LNCaP clone FGC (cell line): Measurements from ENCODE around the gene FBXL20.

ENCODE experiments used
- DNase-seq: peaks from one replicate; pipeline ENCODE4 v3.0.0-alpha.2; 2011; ENCODE audit warnings: low read depth
- H3K4me3 ChIP-seq: 2 replicates; pipeline ENCODE4 v1.5.1; 2011; ENCODE audit warnings: mild to moderate bottlenecking, low read depth, low read length, control low read depth
- TF ChIP-seq, protein P1 (sequence below): IDR thresholded peaks from 2 replicates; pipeline ENCODE4 v1.5.1; 2012; ENCODE audit warnings: mild to moderate bottlenecking; ENCODE audit not compliant: control insufficient read depth, insufficient read depth; ENCODE audit errors: extremely low read depth

Gene FBXL20

GRCh38 chr17:39213852-39214251 lies 187.6 kb downstream of the FBXL20 start:
- H3K4me3 ChIP-seq = no peak overlapping the region
- TF ChIP-seq, protein P1, sequence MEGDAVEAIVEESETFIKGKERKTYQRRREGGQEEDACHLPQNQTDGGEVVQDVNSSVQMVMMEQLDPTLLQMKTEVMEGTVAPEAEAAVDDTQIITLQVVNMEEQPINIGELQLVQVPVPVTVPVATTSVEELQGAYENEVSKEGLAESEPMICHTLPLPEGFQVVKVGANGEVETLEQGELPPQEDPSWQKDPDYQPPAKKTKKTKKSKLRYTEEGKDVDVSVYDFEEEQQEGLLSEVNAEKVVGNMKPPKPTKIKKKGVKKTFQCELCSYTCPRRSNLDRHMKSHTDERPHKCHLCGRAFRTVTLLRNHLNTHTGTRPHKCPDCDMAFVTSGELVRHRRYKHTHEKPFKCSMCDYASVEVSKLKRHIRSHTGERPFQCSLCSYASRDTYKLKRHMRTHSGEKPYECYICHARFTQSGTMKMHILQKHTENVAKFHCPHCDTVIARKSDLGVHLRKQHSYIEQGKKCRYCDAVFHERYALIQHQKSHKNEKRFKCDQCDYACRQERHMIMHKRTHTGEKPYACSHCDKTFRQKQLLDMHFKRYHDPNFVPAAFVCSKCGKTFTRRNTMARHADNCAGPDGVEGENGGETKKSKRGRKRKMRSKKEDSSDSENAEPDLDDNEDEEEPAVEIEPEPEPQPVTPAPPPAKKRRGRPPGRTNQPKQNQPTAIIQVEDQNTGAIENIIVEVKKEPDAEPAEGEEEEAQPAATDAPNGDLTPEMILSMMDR = no peak
- DNase-seq = no peak

- no peak for DNase-seq
- H3K4me3 ChIP-seq = no peak overlapping the region
- TF ChIP-seq, protein P1 = no peak
Measured at GRCh38 chr17:39212841-39213480, 188.5 kb downstream of the FBXL20 start.

DNA sequence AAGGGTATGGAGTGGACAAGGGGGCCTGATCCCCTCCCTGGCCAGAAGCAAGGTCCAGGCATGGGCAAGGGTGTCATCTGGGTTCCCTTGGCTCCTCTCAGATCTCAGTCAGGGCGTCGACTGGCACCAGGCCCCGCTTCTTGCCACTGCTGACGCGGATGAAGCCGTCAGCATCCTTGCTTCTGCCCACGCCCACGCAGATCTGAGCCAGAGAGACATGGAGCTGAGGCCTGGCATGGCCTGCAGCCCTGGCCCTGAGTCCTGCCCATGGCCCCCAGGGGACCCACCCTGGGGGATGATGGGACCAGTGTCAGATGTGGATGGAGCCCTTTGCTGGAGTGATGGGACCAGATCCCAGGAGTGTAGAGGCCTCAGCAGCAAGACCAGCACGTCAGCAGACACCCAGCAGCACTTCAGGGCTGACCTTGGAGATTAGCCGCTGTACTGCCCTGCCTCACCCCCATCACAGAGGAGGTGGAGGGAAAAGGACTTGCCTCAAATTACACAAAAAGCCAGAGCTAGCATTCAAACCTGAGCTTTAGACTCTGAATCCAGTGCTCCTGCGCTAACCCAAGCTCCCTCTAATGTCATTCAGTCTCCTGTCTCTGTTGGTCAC lies 189.1 kb downstream of the FBXL20 start:
- TF ChIP-seq, protein P1 = no peak
- no peak overlapping the region for H3K4me3 ChIP-seq

GRCh38 chr17:39210093-39210434 lies 191.4 kb downstream of the FBXL20 start:
- TF ChIP-seq, protein P1 = no peak
- DNase-seq = no peak
- H3K4me3 ChIP-seq = no peak overlapping the region

More for the DNA sequence above, 189.1 kb downstream of the FBXL20 start:
- no peak for DNase-seq

DNA sequence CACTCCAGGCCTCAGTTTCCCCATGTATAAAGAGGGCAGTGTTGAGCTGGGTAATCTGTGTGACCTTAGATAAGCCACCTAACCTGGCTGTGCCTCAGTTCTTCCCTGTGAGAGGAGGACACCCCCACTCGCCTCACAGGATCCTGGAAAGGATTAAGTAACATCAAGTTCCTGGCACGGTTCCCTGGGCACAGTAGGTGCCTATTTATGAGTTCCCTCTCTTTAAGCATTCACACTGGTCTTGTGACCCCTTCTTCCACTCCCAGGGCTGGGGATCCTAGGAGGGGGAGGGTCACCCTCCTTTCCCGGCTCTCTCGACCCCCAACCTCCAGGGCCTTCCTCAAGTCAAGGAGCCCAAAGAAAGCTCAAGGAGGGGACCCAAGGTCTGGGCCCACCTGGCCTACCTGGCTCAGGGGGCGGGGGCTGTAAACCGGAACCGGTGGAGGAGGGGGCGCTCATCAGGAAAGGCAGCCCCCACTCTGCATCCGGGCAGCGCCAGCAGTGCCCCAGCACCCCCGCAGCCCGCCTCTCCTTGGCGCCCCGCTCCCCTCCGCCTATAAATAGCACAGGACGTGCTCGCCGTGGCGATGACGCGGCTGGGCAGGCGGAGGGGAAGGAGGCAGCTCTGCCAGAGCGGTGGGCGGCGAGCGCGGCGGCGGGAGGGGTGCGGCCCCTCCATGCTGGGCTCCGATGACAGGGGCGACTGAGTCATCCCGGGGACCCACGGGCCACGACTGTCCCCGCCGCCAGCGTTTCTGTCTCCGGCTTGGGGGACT lies 191.9 kb downstream of the FBXL20 start:
- TF ChIP-seq, protein P1 = no peak
- peak; percentile 43 for DNase-seq
- H3K4me3 ChIP-seq = no peak overlapping the region

DNA sequence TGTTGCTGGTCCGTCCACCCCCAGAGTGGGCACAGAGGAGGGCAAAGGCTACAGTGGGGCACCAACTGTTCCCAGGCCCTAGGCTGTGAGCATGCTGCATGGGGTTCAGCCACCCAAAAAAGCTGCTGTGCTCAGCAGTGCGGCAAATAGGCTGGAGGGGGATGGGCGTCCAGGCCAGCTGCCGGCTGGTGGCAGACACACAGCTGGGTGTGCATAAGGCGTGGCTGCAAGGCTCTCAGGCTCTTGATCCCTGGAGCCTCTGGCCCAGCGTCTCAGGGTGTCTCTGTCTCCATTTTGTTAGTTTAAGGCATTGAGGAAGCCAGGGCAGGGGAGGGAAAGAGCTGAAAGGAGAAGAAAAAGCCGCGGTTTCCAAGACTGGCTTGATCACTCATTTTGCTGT lies 192.5 kb downstream of the FBXL20 start:
- TF ChIP-seq, protein P1 = no peak
- no peak overlapping the region for H3K4me3 ChIP-seq
- DNase-seq = no peak
